Neural cell (in vitro differentiated cells): ENCODE results near the gene AP2B1.

Experiments used
- CTCF ChIP-seq: fragments of 450-650 bp; IDR thresholded peaks from 2 replicates; pipeline ENCODE4 v1.5.1; 2014; ENCODE audit warnings: antibody characterized with exemption, mild to moderate bottlenecking, moderate library complexity; ENCODE audit not compliant: poor library complexity, severe bottlenecking
- EP300 ChIP-seq: fragments of 450-650 bp; conservative IDR thresholded peaks from 2 replicates; pipeline ENCODE4 v1.6.1; 2014; ENCODE audit warnings: antibody characterized with exemption, mild to moderate bottlenecking, moderate library complexity; ENCODE audit not compliant: poor library complexity, severe bottlenecking
- POLR2AphosphoS5 ChIP-seq: IDR thresholded peaks from 2 replicates; pipeline ENCODE4 v1.6.1; 2012
- REST ChIP-seq: IDR thresholded peaks from 2 replicates; pipeline ENCODE4 v1.6.1; 2012; ENCODE audit warnings: borderline replicate concordance

GRCh38 chr17:35674552-35674951, 87.4 kb downstream of the AP2B1 start:
- TF ChIP-seq EP300 (no peak), CTCF (no peak), REST (no peak), POLR2AphosphoS5 (no peak)
